Measurements from ENCODE around the gene SRRM3.
"Not testable (repeated sequence)": the region's sequence is repeated elsewhere in the genome, so short reads cannot be mapped to it uniquely, and the experiment has no call there.

The SRRM3 gene, protein sequence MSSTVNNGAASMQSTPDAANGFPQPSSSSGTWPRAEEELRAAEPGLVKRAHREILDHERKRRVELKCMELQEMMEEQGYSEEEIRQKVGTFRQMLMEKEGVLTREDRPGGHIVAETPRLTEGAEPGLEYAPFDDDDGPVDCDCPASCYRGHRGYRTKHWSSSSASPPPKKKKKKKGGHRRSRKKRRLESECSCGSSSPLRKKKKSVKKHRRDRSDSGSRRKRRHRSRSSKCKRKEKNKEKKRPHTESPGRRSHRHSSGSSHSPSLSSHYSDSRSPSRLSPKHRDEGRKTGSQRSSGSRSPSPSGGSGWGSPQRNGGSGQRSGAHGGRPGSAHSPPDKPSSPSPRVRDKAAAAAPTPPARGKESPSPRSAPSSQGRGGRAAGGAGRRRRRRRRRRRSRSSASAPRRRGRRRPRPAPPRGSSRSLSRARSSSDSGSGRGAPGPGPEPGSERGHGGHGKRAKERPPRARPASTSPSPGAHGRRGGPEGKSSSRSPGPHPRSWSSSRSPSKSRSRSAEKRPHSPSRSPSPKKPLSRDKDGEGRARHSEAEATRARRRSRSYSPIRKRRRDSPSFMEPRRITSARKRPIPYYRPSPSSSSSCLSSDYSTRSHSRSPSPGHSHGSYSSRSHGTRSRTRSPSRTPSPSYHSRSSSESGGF

DNA sequence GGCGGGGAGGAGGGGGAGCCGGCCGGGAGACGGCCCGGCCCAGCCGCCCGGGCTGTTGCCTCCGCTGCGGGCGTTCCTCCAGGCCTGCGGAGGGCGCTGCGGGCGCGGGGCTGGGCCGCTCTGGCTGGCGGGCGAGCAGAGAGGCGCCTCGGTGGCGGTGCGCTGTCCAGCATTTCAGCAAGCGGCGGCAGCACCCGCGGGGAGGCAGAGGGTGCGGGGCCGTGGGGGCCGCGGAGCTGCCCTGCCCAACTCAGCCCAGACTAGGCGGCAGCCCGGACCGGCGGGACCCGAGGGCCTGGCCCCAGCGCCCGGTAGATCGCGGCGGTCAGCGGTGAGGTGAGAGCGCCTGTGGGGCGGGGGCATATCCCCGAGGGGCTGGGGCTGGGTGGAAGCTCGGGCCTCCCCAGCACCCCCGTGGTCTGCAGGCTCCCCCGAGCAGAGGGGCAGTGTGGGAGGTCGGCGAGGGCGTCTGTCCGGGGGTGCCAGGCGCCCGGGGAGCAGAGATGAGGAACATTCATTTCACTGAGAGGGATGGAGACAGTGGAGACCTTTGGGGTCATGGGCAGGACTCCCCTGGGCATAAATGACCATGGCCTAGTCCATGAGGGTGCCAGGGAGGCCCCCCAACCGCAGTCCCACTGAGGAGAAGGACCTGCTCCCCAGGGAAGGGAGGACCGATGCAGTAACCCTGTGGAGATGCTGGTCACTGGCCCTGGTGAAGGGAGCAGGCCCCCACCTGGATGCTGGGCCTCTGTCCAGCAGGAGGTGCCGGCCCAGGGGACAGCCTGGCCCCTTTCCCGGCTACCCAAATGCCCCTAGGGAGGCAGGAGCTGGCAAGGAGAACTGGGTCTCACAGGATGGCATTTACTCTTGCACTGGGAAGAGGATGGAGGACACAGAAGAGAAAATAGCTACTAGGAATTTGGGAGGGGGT, at the start of gene SRRM3:
SRRM3 (plus strand) TSS at position 165 of the 934 bp plus-strand sequence. CDS start 33,171 bp downstream, outside the sequence.
- DNase-seq (ENCODE audit: extremely low read depth in 1 of 2, low read depth in 1 of 2), result peak; percentile 35 to 78

DNA sequence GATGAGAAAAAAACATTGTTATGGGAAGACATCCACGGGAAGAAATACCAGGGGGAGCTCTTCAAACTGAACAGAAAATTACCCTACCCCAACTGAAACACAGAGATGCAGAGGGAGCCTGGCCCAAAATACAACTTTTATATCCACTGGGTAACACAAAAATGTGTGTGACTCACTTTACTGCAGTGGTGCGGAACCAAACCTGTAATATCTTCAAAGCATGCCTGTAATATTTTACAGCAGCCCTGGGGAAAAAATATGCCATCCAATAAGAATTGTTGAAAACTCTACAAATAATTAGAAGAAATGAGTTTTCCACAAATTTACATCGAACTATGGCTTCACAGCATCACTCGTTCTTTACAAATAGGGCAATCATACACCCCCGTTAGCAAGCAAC, 49.8 kb upstream of the SRRM3 start:
- no peak for DNase-seq (ENCODE audit: extremely low read depth in 1 of 2, low read depth in 1 of 2)

- not testable (repeated sequence) for DNase-seq (ENCODE audit: extremely low read depth in 1 of 2, low read depth in 1 of 2)
Observed at GRCh38 chr7:76153571-76154230, 48.0 kb upstream of the SRRM3 start.

DNA sequence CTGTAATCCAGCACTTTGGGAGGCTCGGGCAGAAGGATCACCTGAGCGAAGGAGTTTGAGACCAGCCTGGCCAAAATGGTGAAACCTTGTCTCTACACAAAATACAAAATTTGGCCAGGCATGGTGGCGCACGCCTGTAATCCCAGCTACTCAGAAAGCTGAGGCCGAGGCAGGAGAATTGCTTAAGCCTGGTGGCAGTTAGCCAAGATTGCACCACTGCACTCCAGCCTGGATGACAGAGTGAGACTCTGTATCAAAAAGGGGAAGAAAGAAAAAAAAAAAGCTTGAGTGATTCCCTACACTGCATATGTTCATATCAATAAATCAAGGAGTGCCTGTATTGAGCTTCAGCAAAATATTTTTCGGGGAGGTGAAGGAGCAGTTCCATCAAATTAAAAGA, 45.8 kb upstream of the SRRM3 start:
- DNase-seq (ENCODE audit: extremely low read depth in 1 of 2, low read depth in 1 of 2), result no peak

DNA sequence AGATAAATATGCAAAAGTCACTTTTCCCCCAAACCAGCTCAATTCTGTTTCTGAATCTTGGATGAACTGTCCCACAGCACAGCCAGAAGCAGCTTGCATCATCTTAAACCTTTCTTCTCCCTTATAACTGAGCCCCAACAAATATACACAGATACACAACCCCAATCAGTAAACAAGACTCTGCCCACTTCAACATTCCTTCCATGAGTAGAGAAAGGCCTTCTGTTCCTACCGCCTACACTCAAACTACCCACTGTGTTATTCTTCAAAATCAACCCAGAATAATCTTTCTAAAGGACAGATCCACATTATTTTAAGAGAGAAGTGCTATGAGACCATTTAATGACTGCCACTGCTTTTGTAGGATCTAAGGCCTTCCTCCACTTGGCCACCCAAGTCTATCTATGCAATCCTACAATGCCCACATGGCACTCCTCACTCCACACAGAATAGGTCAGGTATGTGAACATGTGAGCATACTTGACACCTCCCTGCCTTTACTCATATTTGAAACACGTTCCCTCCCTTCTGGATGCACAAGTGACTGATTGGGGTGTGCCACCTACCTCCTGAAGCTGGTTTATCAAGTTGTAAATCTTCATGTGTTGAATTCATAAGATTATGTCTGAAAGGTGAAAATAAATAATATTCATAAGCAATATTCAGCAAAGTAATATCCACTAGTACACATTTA, 44.6 kb upstream of the SRRM3 start:
- not testable (repeated sequence) for DNase-seq (ENCODE audit: extremely low read depth in 1 of 2, low read depth in 1 of 2)

DNA sequence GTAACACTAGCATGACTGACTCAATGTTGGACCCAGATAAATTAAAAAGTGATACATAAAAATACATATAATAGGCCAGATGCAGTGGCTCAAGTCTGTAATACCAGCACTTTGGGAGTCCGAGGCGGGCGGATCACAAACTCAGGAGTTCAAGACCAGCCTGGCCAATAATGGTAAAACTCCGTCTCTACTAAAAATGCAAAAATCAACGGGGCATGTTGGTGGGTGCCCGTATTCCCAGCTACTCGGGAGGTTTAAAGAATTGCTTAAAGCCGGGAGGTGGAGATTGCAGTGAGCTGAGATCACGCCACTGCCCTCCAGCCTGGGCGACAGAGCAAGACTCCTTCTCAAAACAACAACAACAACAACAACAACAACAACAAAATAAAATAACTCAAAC, 43.3 kb upstream of the SRRM3 start:
- DNase-seq (ENCODE audit: extremely low read depth in 1 of 2, low read depth in 1 of 2), result not testable (repeated sequence)

- not testable (repeated sequence) for DNase-seq (ENCODE audit: extremely low read depth in 1 of 2, low read depth in 1 of 2)
Observed at GRCh38 chr7:76162416-76163170, 39.1 kb upstream of the SRRM3 start.

GRCh38 chr7:76163812-76164211, 37.9 kb upstream of the SRRM3 start:
- not testable (repeated sequence) for DNase-seq (ENCODE audit: extremely low read depth in 1 of 2, low read depth in 1 of 2)

GRCh38 chr7:76165106-76165972, 36.4 kb upstream of the SRRM3 start:
- DNase-seq (ENCODE audit: extremely low read depth in 1 of 2, low read depth in 1 of 2), result no peak

DNA sequence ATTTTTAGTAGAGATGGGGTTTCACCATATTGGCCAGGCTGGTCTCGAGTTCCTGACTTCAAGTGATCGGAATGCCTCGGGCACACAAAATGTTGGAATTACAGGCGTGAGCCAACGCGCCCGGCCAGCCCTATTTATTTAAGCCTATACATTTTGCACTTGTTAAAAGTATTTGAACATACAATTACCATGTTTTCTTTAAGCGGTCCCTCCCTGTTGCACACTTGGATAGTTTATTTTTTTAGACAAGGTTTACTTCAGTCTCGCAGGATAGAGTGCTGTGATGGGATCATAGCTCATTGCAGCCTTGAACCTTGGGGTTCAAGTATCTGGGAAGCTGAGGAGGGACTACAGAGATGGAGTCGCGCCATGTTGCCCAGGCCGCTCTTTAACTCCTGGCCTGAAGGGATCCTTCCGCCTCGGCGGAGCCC, 35.7 kb upstream of the SRRM3 start:
- DNase-seq (ENCODE audit: extremely low read depth in 1 of 2, low read depth in 1 of 2), result no peak

DNA sequence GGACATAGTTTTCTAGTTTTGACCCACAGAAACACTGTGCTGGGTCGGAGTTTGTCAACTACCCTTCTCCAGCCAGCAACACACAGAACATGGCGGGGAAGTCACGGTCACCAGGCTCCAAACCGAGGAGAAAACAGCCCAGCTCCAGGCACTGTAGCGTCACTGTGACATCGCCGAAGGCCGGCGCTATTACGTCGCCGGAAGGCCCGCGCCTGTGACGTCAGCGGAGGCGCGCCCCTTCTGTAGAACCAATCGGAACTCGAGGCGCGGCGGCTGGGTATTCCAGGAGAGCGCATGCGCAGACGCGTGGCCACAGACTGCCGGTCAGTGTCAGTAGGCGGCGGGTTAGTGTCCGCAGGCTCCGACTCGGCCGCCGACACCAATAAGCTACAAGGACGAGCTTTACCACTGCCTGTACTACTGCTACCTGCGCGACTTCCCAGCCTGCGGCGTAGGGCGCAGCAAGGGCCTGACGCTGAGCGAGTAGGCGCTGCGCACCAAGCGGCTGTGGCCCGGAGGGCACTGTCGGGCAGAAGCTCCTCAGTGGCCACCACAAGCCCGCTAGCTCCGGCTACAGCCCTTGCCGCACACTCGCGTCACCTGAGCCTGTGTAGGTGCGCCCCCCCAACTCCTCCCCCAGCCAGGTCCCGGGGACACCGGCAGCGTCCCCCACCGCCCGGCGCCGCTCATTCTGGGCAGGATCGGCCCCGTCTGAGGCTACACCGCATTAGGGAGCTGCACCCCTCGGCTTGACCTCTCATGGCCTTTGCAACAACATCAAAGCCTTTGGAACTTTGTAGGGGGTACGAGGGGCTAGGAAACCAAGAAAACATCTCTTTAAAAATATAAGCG, 35.1 kb upstream of the SRRM3 start:
- DNase-seq (ENCODE audit: extremely low read depth in 1 of 2, low read depth in 1 of 2), result peak; percentile 71 to 83

DNA sequence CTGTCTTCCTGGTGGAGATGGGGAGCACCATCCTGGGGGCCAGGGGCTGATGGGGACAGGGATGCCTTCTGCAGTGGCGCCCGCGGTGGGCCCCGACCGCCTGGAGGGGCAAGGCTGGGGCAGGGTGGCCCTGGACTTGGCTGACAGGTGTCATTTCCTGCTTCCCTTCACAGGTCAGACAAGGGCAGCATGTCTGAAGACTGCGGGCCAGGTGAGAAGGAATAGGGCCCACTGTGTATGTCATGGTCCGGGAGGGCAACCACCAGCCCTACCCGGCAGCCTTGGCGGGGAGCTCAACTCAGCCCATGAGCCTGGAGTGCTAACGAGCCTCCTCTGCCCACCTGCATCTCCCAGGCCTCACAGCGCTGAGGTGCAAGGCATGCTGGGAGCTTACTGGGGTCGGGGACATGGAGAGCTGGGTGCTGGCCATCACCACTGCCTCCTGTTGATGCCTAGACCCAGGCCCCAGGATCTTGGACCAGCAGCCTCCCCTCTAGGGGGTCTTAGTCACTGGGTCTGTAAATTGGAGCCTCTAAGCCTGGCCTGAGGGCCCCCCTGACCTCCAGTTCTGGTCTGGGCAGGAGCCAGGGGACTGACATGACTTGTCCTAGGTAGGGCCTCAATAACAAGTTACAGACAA, 28.0 kb upstream of the SRRM3 start:
- DNase-seq (ENCODE audit: extremely low read depth in 1 of 2, low read depth in 1 of 2), result no peak

DNA sequence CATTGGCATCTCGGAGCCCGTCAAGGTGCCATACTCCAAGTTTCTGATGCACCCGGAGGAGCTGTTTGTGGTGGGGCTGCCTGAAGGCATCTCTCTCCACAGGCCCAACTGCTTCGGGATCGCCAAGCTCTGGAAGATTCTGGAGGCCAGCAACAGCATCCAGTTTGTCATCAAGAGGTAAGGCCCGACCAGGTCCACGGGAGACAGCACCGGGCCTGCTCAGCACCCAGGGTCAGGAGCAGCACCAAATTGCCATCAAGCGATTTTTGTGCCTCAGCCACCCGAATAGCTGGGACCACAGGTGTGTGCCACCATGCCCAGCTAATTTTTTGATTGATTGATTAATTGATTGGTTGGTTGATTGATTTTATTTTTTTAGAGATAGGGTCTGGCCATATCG, 24.7 kb upstream of the SRRM3 start:
- not testable (repeated sequence) for DNase-seq (ENCODE audit: extremely low read depth in 1 of 2, low read depth in 1 of 2)

- no peak for DNase-seq (ENCODE audit: extremely low read depth in 1 of 2, low read depth in 1 of 2)
Observed at GRCh38 chr7:76179686-76180085, 22.0 kb upstream of the SRRM3 start.

DNA sequence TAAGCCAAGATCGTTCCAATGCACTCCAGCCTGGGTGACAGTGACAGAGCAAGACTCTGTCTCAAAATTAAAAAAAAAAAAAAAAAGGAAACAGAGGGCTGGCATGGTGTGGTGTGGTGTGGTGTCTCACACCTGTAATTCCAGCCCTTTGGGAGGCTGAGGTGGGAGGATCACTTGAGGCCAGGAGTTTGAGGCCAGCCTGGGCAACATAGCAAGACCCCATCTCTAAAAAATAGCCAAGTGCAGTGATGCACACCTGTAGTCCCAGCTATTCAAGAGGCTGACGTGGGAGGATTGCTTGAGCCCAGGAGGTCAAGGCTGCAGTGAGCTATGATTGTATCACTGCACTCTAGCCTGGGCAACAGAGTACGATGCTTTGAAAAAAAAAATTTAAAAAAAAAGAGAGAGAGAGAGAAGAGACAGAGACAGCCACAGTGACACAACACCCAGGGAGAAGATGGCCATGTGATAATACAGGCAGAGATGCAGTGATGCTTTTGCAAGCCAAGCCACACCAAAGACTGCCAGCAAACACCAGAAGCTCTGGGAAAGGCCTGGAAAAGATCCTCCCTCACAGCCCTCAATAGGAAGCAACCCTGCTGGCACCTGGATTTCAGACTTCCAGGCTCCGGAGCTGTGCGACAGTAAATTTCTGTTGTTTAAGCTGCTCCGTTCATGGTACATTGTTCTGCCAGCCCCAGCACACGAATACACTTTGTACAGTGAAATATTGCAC, 19.3 kb upstream of the SRRM3 start:
- DNase-seq (ENCODE audit: extremely low read depth in 1 of 2, low read depth in 1 of 2), result no peak

DNA sequence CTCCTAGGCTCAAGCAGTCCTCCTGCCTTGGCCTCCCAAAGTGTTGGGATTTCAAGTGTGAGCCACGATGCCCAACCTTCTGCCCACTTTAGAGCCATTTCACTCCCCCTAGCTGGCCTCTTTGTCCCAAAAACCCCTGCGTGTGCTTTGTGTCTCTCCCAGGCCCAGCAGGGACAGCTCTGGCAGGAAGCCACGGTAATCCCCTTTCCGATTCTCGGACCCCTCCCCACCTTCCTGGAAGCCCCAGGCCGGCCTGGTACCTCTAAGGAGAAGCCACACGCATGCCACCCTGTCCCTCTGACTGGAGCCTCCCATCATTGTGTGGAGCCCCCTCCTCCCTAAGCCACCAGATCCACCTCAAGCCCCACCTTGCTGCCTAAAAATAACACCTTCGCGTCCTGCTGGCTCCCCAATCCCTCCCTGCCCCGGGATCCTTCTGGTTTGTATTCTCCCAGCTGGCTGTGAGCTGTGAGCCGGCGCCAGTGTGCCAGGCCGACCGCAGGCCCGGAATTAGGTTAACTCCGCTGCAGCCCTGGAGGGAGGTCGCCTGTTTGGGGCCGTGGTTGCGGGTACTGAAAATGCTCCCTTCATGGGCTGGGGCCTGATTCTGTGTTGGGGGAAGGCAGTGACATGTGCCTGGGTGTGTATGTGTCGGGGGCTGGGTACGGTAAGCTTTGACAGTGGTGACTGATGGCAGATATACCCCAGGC, 16.4 kb upstream of the SRRM3 start:
- DNase-seq (ENCODE audit: extremely low read depth in 1 of 2, low read depth in 1 of 2), result no peak

Data from activated CD8-positive, alpha-beta memory T cell treated with anti-CD3 and anti-CD28 coated beads for 1 hour (primary cell).